HG03460 (cell line): ENCODE measurements around the gene SH3BP2.
"Not testable (repeated sequence)": the region's sequence is repeated elsewhere in the genome, so short reads cannot be mapped to it uniquely, and the experiment has no call there.

Source experiments
- ATAC-seq: cut with Tn5 transposase; IDR thresholded peaks from one replicate; pipeline ENCODE4 v1.9.1; 2021; ENCODE audit not compliant: unreplicated experiment

Gene SH3BP2

GRCh38 chr4:2762486-2763370 lies 30.2 kb upstream of the SH3BP2 start:
- ATAC-seq: not testable (repeated sequence)

DNA sequence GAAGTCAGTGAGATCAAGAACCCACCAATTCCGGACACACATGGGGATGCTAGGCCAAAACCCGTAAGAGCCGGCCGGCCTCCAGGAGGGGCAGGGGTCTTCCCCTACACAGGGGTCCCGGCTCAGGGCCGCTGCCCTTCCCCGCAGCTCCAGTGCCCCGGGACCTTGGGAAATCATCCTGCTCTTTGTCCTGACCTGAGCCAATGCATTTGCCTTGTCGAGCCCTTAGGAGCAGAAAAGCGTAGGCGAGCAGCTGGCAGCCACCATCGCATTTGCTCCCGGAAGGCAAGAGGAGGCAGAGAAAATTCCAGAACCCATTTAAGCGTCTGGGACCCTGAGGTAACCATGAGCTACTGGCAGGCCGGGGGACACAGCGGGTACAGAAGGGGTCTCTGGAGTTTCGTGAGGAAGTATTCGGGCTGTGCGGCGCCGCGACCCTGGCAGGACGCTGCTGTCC lies 29.3 kb upstream of the SH3BP2 start:
- ATAC-seq: no peak

- no peak for ATAC-seq
Measured at GRCh38 chr4:2765832-2766526, 26.9 kb upstream of the SH3BP2 start.

DNA sequence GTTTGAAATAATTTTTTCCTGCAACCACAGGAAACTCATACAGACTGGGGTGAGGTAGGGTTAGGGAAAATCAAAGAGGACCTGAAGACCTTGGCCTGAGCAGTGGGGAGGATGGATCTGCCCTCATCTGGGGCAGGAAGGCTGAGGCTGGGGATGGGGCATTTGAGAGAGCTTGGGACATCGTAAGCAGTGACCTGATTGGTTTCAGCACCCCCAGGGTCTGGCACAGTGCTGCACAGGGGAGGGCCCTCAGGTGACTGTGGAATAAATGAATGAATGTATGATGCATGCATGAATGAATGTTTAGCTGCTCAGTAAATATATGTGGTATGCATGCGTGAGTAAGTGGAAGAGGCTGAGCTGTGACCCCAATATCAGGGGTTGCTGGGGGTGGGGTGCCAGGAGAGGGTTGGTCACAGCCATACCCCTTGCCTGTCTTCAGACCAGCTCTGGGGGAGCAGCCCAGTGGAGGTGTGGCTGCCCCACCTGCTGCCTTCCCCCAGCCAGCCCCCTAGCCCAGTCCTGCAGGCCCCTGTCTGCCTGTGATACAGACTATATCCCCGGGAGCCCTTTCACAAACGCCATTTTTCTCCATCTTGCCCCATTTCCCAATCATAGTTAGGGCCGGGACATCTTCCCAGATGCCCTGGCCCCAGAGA lies 25.7 kb upstream of the SH3BP2 start:
- ATAC-seq: no peak

GRCh38 chr4:2767705-2768074 lies 25.2 kb upstream of the SH3BP2 start:
- ATAC-seq: no peak

GRCh38 chr4:2768124-2768523 lies 24.8 kb upstream of the SH3BP2 start:
- ATAC-seq: no peak

- ATAC-seq: no peak
Measured at GRCh38 chr4:2768921-2769336, 24.0 kb upstream of the SH3BP2 start.

DNA sequence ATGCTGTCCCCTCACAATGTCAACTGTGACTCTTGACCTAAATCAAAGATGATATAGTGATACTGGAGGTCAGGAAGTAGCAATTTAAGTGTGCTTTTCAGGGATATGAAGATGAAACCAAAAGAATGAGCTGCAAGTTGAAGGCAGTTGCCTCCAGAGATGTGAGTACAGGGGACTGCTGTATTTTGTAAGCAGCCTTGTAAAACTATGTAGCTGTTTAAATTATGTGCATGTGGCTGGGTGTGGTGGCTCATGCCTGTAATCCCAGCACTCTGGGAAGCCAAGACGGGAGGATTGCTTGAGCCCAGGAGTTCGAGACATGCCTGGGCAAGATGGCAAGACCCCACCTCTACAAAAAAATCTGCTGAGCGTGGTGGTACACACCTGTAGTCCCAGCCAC lies 21.6 kb upstream of the SH3BP2 start:
- no peak for ATAC-seq

- not testable (repeated sequence) for ATAC-seq
Measured at GRCh38 chr4:2780643-2781042, 12.2 kb upstream of the SH3BP2 start.

GRCh38 chr4:2781911-2782310 lies 11.0 kb upstream of the SH3BP2 start:
- ATAC-seq: no peak

GRCh38 chr4:2783790-2784189 lies 9.1 kb upstream of the SH3BP2 start:
- no peak for ATAC-seq

- no peak for ATAC-seq
Measured at GRCh38 chr4:2785613-2786012, 7.3 kb upstream of the SH3BP2 start.

GRCh38 chr4:2786152-2786671 lies 6.7 kb upstream of the SH3BP2 start:
- ATAC-seq: no peak

DNA sequence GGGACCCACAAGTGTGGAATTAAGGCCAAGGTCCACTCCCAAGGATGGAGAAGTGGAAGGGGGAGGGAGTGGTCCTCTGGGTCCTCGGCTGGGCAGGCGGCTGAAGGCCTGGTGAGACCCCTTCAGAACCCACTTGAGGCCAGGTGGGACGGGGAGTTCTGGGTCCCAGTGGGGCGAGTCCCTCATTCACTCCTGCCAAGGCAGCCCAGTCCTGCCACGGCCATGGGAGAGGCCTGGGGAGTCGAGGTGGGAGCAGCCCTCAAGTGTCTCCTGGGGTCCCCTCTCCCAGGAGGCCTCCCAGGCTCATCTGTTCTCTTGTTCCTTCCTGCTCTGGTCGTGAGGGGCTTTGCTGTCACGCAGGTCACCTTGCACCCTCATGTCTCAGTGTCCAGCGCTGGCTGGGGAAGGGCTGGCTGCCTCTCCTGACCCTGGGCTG lies 6.1 kb upstream of the SH3BP2 start:
- peak; percentile 6 for ATAC-seq

DNA sequence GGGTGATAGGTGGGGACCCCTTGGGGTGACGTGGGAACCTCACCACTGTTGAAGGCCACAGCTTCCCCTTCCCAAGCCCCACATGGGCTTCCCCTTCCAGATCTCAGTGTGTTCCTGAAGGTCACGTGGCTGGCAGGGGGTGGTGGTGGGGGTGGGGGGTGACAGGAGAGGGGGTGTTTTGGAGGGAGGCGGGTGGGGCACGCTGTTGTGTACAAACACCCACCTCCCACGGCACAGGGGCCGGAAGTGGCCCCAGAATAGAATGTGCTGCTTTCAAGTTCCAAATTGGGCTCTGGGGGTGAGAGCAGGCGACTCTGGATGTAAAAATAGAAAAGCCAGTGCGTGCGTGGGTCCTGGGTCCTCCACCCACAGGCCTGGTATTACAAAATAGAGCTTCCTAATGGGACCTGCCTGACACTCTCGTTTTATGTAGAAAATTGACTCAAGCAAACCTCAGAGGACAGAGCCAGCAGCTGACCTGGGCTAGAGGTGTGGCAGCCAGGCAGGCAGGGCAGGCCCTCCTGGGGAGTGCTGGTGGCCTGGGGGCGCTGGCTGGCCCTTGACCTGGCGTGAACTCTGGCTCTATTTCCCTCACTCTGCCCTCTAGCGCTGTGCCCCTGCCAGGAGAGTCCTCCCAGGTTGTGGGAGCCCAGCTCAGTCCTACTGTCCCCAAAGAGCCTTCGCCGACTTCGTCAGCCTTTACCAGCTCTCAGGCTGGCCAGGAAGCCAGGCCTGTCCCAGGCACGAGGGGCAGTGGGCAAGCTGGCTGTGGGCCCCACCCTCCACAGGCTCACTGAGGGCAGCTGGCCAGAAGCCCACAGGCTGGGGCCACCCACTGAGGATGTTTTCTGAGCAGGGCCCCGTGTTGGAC lies 5.4 kb upstream of the SH3BP2 start:
- peak; percentile 54 for ATAC-seq

GRCh38 chr4:2788101-2788500 lies 4.8 kb upstream of the SH3BP2 start:
- no peak for ATAC-seq

DNA sequence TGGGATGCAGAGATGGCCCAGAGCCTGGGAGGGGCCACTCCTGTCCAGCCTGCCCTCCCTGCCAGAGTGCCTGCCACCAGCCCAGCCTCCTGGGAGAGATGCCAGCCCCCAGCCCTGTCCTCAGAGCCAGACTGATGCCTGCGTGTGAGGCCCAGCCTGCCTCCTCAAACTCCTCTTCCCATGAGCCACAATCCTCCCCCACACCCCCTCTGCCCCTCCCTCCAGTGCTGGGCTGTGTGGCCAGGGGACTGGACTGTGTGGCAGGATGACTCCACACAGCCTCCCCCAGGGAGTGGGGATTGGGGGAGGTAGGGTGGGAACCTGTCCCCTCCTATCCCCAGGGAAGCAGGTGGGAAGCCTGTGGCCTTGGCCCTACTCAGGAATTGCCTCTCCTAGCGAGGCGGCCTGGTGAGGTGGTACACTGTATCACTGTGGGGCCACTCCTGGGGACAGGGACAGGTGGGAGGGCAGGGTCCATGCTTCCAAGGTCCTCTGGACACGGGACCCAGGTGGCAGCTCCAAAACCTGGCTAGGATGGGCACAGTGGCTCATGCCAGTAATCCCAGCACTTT lies 4.3 kb upstream of the SH3BP2 start:
- no peak for ATAC-seq

GRCh38 chr4:2789351-2789750 lies 3.5 kb upstream of the SH3BP2 start:
- no peak for ATAC-seq

- ATAC-seq: no peak
Measured at GRCh38 chr4:2789793-2790582, 2.9 kb upstream of the SH3BP2 start.
